WERI-Rb-1 (cell line): ENCODE measurements around the gene ANKS6.

ENCODE experiments used
- DNase-seq: peaks from one replicate; pipeline ENCODE4 v3.0.0-alpha.2; 2020
- H3K27ac ChIP-seq: fragments of 250-450 bp; sonication (Bioruptor Pico); 2 replicates; pipeline ENCODE4 v1.5.1; 2020; ENCODE audit warnings: mild to moderate bottlenecking, moderate library complexity
- H3K27me3 ChIP-seq: fragments of 250-450 bp; sonication (Bioruptor Pico); 2 replicates; pipeline ENCODE4 v1.5.1; 2021; ENCODE audit warnings: mild to moderate bottlenecking, low read depth, moderate library complexity; ENCODE audit not compliant: insufficient read depth, severe bottlenecking
- H3K36me3 ChIP-seq: fragments of 250-450 bp; sonication (Bioruptor Pico); 2 replicates; pipeline ENCODE4 v1.5.1; 2020; ENCODE audit warnings: mild to moderate bottlenecking, moderate library complexity
- H3K4me3 ChIP-seq: 2 replicates; pipeline ENCODE4 v1.5.1; 2011; ENCODE audit warnings: low read depth, mild to moderate bottlenecking, control low read depth, low read length
- H3K9me3 ChIP-seq: fragments of 250-450 bp; sonication (Bioruptor Pico); 2 replicates; pipeline ENCODE4 v1.5.1; 2021; ENCODE audit warnings: mild to moderate bottlenecking, moderate library complexity; ENCODE audit not compliant: severe bottlenecking
- CTCF ChIP-seq: IDR thresholded peaks from 2 replicates; pipeline ENCODE4 v1.5.1; 2011; ENCODE audit warnings: low read depth, mild to moderate bottlenecking, control low read depth, inconsistent platforms, low read length

Gene ANKS6

GRCh38 chr9:98808411-98808815, 12.1 kb upstream of the ANKS6 start:
- Histone ChIP-seq H3K27me3 (no peaks in the 10 kb centered on the region), H3K4me3 (peak overlapping the region; percentile 79), H3K27ac (peak overlapping the region; percentile 68), H3K36me3 (no peaks in the 10 kb centered on the region; the same call in 1 of the 2 replicates), H3K9me3 (peaks cover 2% of the 10 kb centered on the region)
- DNase-seq, result peak; percentile 62
- TF ChIP-seq CTCF, result no peak; the same call in 1 of the 2 replicates

GRCh38 chr9:98807814-98808195, 11.4 kb upstream of the ANKS6 start:
- peak; percentile 54 for DNase-seq
- no peaks in the 10 kb centered on the region; the same call in 1 of the 2 replicates for H3K36me3 ChIP-seq
- no peak overlapping the region; the same call in 1 of the 2 replicates for H3K27ac ChIP-seq
- no peaks in the 10 kb centered on the region for H3K27me3 ChIP-seq
- TF ChIP-seq CTCF, result no peak
- no peaks in the 10 kb centered on the region for H3K9me3 ChIP-seq
- peak overlapping the region; percentile 79 for H3K4me3 ChIP-seq

DNA sequence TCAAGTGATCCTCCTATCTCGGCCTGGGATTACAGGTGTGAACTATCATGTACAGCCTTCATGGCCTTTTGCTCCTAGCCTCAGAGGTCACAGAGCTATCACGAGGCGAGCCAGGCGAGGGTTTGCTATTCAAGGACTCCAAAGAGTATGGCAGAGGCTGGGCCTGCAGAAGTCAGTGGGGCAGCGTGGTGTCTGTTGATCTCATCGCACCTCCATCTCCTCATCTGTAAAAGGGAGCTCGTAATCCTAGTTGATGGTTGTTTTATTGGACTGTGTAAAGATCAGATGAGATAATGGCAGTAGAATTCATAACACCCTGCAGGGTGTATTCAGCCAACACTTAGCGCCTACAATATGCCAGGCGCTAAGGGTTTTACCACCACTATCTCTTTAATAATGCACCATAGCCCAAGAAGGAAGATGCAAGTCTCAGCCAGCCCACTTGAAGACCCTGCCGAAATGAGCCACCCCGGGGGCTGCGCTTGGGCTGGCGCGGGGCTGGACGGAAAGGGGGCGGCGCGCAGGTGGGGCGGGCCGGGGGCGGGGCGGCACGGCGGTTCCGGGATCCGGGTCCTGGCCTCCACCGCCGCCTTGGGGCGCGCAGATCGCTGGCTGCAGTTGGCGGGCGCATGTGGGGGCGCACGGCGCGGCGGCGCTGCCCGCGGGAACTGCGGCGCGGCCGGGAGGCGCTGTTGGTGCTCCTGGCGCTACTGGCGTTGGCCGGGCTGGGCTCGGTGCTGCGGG, 10.9 kb upstream of the ANKS6 start, which contains the start of gene GALNT12:
Gene GALNT12, plus strand, starts transcription at position 601 of the 744 bp plus-strand sequence. Its CDS starts 29 bp downstream, at position 630.
- H3K27me3 ChIP-seq, result no peaks in the 10 kb centered on the region
- no peaks in the 10 kb centered on the region for H3K9me3 ChIP-seq
- H3K27ac ChIP-seq, result no peak within 1 kb of the TSS; the same call in 1 of the 2 replicates
- peak within 1 kb of the TSS; percentile 79 for H3K4me3 ChIP-seq
- DNase-seq, result peak; percentile 71
- no peaks in the 10 kb centered on the region; the same call in 1 of the 2 replicates for H3K36me3 ChIP-seq
- peak; percentile 27; the same call in 1 of the 2 replicates for TF ChIP-seq CTCF

GRCh38 chr9:98806394-98807035, 10.2 kb upstream of the ANKS6 start:
- no peaks in the 10 kb centered on the region for H3K27me3 ChIP-seq
- no peaks in the 10 kb centered on the region for H3K9me3 ChIP-seq
- no peak overlapping the region for H3K4me3 ChIP-seq
- TF ChIP-seq CTCF, result peak; percentile 4; the same call in 1 of the 2 replicates
- H3K27ac ChIP-seq, result no peak overlapping the region
- no peak for DNase-seq
- no peaks in the 10 kb centered on the region for H3K36me3 ChIP-seq

GRCh38 chr9:98805506-98806272, 9.3 kb upstream of the ANKS6 start:
- DNase-seq, result no peak
- no peaks in the 10 kb centered on the region for H3K9me3 ChIP-seq
- no peak overlapping the region for H3K4me3 ChIP-seq
- no peak overlapping the region for H3K27ac ChIP-seq
- H3K36me3 ChIP-seq, result no peaks in the 10 kb centered on the region
- no peak for TF ChIP-seq CTCF
- H3K27me3 ChIP-seq, result no peaks in the 10 kb centered on the region
